ENCODE measurements around the gene TRIM14.
A peak's percentile ranks its signal among the peaks of the same experiment; 100 is the strongest.
"Not testable (repeated sequence)": the region's sequence is repeated elsewhere in the genome, so short reads cannot be mapped to it uniquely, and the experiment has no call there.

The TRIM14 gene

GRCh38 chr9:98108531-98109031 lies 10.4 kb downstream of the TRIM14 start:
- DNase-seq (ENCODE audit: low read depth in 3 of 3), result no peak

- no peak for DNase-seq (ENCODE audit: low read depth in 3 of 3)
Observed at GRCh38 chr9:98107926-98108325, 11.1 kb downstream of the TRIM14 start.

GRCh38 chr9:98105006-98105405 lies 14.0 kb downstream of the TRIM14 start:
- DNase-seq (ENCODE audit: low read depth in 3 of 3), result no peak

GRCh38 chr9:98104445-98104881 lies 14.6 kb downstream of the TRIM14 start:
- DNase-seq (ENCODE audit: low read depth in 3 of 3), result no peak

GRCh38 chr9:98101868-98102273 lies 17.2 kb downstream of the TRIM14 start:
- peak in 2 of 3 experiments; percentile 45 to 63 for DNase-seq (ENCODE audit: low read depth in 3 of 3)

- no peak for DNase-seq (ENCODE audit: low read depth in 3 of 3)
Observed at GRCh38 chr9:98101416-98101815, 17.6 kb downstream of the TRIM14 start.

GRCh38 chr9:98100456-98100855 lies 18.6 kb downstream of the TRIM14 start:
- no peak for DNase-seq (ENCODE audit: low read depth in 3 of 3)

GRCh38 chr9:98099898-98100297 lies 19.1 kb downstream of the TRIM14 start:
- no peak for DNase-seq (ENCODE audit: low read depth in 3 of 3)

GRCh38 chr9:98099346-98099745 lies 19.7 kb downstream of the TRIM14 start:
- no peak for DNase-seq (ENCODE audit: low read depth in 3 of 3)

GRCh38 chr9:98097836-98098235 lies 21.2 kb downstream of the TRIM14 start:
- DNase-seq (ENCODE audit: low read depth in 3 of 3), result peak in 2 of 3 experiments; percentile 36 to 43

- DNase-seq (ENCODE audit: low read depth in 3 of 3), result no peak
Observed at GRCh38 chr9:98096091-98096490, 22.9 kb downstream of the TRIM14 start.

GRCh38 chr9:98095401-98095800 lies 23.6 kb downstream of the TRIM14 start:
- no peak for DNase-seq (ENCODE audit: low read depth in 3 of 3)

GRCh38 chr9:98094851-98095250 lies 24.2 kb downstream of the TRIM14 start:
- no peak for DNase-seq (ENCODE audit: low read depth in 3 of 3)

GRCh38 chr9:98094316-98094715 lies 24.7 kb downstream of the TRIM14 start:
- no peak for DNase-seq (ENCODE audit: low read depth in 3 of 3)

- DNase-seq (ENCODE audit: low read depth in 3 of 3), result no peak
Observed at GRCh38 chr9:98092613-98092931, 26.4 kb downstream of the TRIM14 start.

GRCh38 chr9:98091735-98092612 lies 27.0 kb downstream of the TRIM14 start:
- no peak for DNase-seq (ENCODE audit: low read depth in 3 of 3)

GRCh38 chr9:98090674-98091073 lies 28.3 kb downstream of the TRIM14 start:
- not testable (repeated sequence) for DNase-seq (ENCODE audit: low read depth in 3 of 3)

GRCh38 chr9:98087420-98088354 lies 31.3 kb downstream of the TRIM14 start:
- peak in 1 of 3 experiments; percentile 26 for DNase-seq (ENCODE audit: low read depth in 3 of 3)

GRCh38 chr9:98086461-98086860 lies 32.6 kb downstream of the TRIM14 start:
- DNase-seq (ENCODE audit: low read depth in 3 of 3), result no peak

- no peak for DNase-seq (ENCODE audit: low read depth in 3 of 3)
Observed at GRCh38 chr9:98085944-98086343, 33.1 kb downstream of the TRIM14 start.

- no peak for DNase-seq (ENCODE audit: low read depth in 3 of 3)
Observed at GRCh38 chr9:98085058-98085457, 34.0 kb downstream of the TRIM14 start.

GRCh38 chr9:98084396-98084795 lies 34.6 kb downstream of the TRIM14 start:
- no peak for DNase-seq (ENCODE audit: low read depth in 3 of 3)
